ENCODE measurements around the gene ABHD2.

- no peak for TF ChIP-seq CTCF (IDR thresholded peaks at IDR 0.05; ENCODE audit: low read depth, low read length)
- TF ChIP-seq EZH2phosphoT487 (IDR thresholded peaks at IDR 0.05; ENCODE audit: low read depth): no peak
Observed at GRCh38 chr15:89108835-89109234, 20.6 kb downstream of the ABHD2 start.

All from OCI-LY3 (cell line).